Measurements from ENCODE around the gene DMD.
A peak's percentile ranks its signal among the peaks of the same experiment; 100 is the strongest.

DMD gene

GRCh38 chrX:31215277-31215815 is 1996.0 kb downstream of the DMD start:
- no peak for DNase-seq (ENCODE audit: low read depth)
- H3K4me3 ChIP-seq (ENCODE audit: control insufficient read depth, low read depth, low read length), result no peak overlapping the region
- no peak for TF ChIP-seq CTCF (conservative IDR thresholded peaks at IDR 0.05; ENCODE audit: control insufficient read depth, insufficient read depth, low read depth, low read length)

GRCh38 chrX:31213941-31214340 is 1997.4 kb downstream of the DMD start:
- peak; percentile 64 for TF ChIP-seq CTCF (conservative IDR thresholded peaks at IDR 0.05; ENCODE audit: control insufficient read depth, insufficient read depth, low read depth, low read length)
- peak; percentile 26 for DNase-seq (ENCODE audit: low read depth)
- H3K4me3 ChIP-seq (ENCODE audit: control insufficient read depth, low read depth, low read length), result no peak overlapping the region

GRCh38 chrX:31212856-31213748 is 1998.2 kb downstream of the DMD start:
- H3K4me3 ChIP-seq (ENCODE audit: control insufficient read depth, low read depth, low read length), result no peak overlapping the region
- no peak for TF ChIP-seq CTCF (conservative IDR thresholded peaks at IDR 0.05; ENCODE audit: control insufficient read depth, insufficient read depth, low read depth, low read length)
- no peak for DNase-seq (ENCODE audit: low read depth)

GRCh38 chrX:31209005-31209628 is 2002.2 kb downstream of the DMD start:
- no peak for DNase-seq (ENCODE audit: low read depth)
- no peak for TF ChIP-seq CTCF (conservative IDR thresholded peaks at IDR 0.05; ENCODE audit: control insufficient read depth, insufficient read depth, low read depth, low read length)
- no peak overlapping the region for H3K4me3 ChIP-seq (ENCODE audit: control insufficient read depth, low read depth, low read length)

- H3K4me3 ChIP-seq (ENCODE audit: control insufficient read depth, low read depth, low read length), result no peak overlapping the region
- DNase-seq (ENCODE audit: low read depth), result no peak
- no peak for TF ChIP-seq CTCF (conservative IDR thresholded peaks at IDR 0.05; ENCODE audit: control insufficient read depth, insufficient read depth, low read depth, low read length)
Observed at GRCh38 chrX:31201503-31201902, 2009.8 kb downstream of the DMD start.

- no peak for DNase-seq (ENCODE audit: low read depth)
- no peak for TF ChIP-seq CTCF (conservative IDR thresholded peaks at IDR 0.05; ENCODE audit: control insufficient read depth, insufficient read depth, low read depth, low read length)
- H3K4me3 ChIP-seq (ENCODE audit: control insufficient read depth, low read depth, low read length), result no peak overlapping the region
Observed at GRCh38 chrX:31200430-31200829, 2010.9 kb downstream of the DMD start.

Data from fibroblast of mammary gland (primary cell).